ENCODE data around the gene CACNB2.

DNA sequence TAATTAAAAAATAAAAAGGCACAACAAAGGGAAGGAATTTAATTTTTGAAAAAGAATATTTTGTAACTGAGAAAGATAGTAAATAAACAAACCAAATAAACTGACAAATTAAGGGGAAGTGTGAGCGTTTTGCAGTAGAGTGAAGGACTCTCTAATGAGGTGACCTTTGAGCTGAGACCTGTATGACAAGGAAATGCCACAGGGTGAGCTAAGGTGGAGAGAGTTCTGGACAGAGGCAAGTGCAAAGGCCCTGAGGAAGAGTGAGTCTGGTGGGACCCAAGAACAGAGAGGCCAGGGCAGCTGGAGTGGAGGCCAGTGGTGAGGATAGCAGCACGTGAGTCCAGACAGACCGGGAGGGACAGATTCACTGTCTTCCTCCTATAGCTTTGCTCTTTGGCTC is 179.4 kb downstream of the CACNB2 start:
- TF ChIP-seq POLR2AphosphoS5 (IDR thresholded peaks at IDR 0.05; ENCODE audit: low read depth, low read length), result no peak
- no peak for TF ChIP-seq POLR2A (IDR thresholded peaks at IDR 0.05; ENCODE audit: low read depth, low read length)
- TF ChIP-seq TAF1 (IDR thresholded peaks at IDR 0.05; ENCODE audit: borderline replicate concordance, low read depth, low read length), result no peak
